ENCODE results near the gene SLC16A1.

DNA sequence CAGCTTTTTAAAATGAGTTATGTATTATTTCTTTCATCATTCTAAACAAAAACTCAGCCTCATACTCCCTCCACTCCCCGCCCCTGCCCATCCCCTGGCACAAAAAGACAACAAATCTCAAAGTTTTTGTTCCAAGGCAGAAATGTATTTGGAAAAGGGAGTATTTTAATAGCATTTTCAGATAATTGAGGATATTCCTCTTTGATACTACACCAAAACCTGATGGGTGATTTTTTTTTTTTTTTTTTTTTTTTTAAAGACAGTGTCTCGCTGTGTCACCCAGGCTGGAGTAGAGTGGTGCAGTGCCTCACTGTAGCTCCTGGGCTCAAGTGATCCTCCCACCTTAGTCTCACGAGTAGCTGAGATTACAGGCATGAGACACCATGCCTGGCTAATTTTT, 16.2 kb downstream of the SLC16A1 start:
- TF ChIP-seq, protein P1, sequence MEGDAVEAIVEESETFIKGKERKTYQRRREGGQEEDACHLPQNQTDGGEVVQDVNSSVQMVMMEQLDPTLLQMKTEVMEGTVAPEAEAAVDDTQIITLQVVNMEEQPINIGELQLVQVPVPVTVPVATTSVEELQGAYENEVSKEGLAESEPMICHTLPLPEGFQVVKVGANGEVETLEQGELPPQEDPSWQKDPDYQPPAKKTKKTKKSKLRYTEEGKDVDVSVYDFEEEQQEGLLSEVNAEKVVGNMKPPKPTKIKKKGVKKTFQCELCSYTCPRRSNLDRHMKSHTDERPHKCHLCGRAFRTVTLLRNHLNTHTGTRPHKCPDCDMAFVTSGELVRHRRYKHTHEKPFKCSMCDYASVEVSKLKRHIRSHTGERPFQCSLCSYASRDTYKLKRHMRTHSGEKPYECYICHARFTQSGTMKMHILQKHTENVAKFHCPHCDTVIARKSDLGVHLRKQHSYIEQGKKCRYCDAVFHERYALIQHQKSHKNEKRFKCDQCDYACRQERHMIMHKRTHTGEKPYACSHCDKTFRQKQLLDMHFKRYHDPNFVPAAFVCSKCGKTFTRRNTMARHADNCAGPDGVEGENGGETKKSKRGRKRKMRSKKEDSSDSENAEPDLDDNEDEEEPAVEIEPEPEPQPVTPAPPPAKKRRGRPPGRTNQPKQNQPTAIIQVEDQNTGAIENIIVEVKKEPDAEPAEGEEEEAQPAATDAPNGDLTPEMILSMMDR (IDR thresholded peaks at IDR 0.05) = no peak
- TF ChIP-seq POLR2AphosphoS5 (IDR thresholded peaks at IDR 0.05) = no peak
